ENCODE results near the gene CDYL2. TPM values are rescaled to one million over a fixed set of nuclear protein-coding genes. Genes with fewer than 3 reads are reported as not detected.

Gene CDYL2
- total RNA-seq, 4 donors from 2014 or later = 0.80 to 3.5 (median 2.3) TPM

GRCh38 chr16:80743772-80744171, 60.6 kb downstream of the CDYL2 start:
- WGBS, 2 donors (ENCODE audit: low coverage in 1 of 2) = 85 to 86% methylated on average over 1 of the region's 1 CpG
- in situ Hi-C loops (cut with MboI; ENCODE audit: low pct_ligation_motif_present in 1 of 4, low pct_unique_long_range_greater_than_20kb in 1 of 4, low sequenced_read_pairs in 3 of 4) (no loop called here), intact Hi-C loops (cut with DNase I; ENCODE audit: low total_unique reads) (no loop called here)
- Histone ChIP-seq H3K4me1 (no peaks in the 10 kb centered on the region), H3K36me3 (no peaks in the 10 kb centered on the region), H3K27me3 (no peaks in the 10 kb centered on the region), H3K27ac (no peak overlapping the region), H3K9me3 (peaks cover 0 to 6% of the 10 kb centered on the region in 2 donors), H3K4me3 (no peak overlapping the region)
- DNase-seq = no peak
- TF ChIP-seq CTCF (IDR thresholded peaks at IDR 0.05) = no peak
- no peak for TF ChIP-seq POLR2A (IDR thresholded peaks at IDR 0.05)
- no peak for TF ChIP-seq POLR2AphosphoS5 (IDR thresholded peaks at IDR 0.05)
- no peak for TF ChIP-seq EP300 (IDR thresholded peaks at IDR 0.05; ENCODE audit: low read depth)

GRCh38 chr16:80743273-80743672, 61.1 kb downstream of the CDYL2 start:
- in situ Hi-C loops (cut with MboI; ENCODE audit: low pct_ligation_motif_present in 1 of 4, low pct_unique_long_range_greater_than_20kb in 1 of 4, low sequenced_read_pairs in 3 of 4) = no loop called here
- H3K27ac ChIP-seq = no peak overlapping the region
- no peaks in the 10 kb centered on the region for H3K27me3 ChIP-seq
- no peak for DNase-seq
- TF ChIP-seq POLR2A (IDR thresholded peaks at IDR 0.05) (no peak), EP300 (IDR thresholded peaks at IDR 0.05; ENCODE audit: low read depth) (no peak), POLR2AphosphoS5 (IDR thresholded peaks at IDR 0.05) (no peak), CTCF (IDR thresholded peaks at IDR 0.05) (no peak)
- WGBS, 2 donors (ENCODE audit: low coverage in 1 of 2) = 72 to 87% methylated on average over 2 to 3 of the region's 3 CpGs
- intact Hi-C loops (cut with DNase I; ENCODE audit: low total_unique reads) = no loop called here
- peaks cover 0 to 6% of the 10 kb centered on the region in 2 donors for H3K9me3 ChIP-seq
- no peaks in the 10 kb centered on the region for H3K4me1 ChIP-seq
- no peaks in the 10 kb centered on the region for H3K36me3 ChIP-seq
- H3K4me3 ChIP-seq = no peak overlapping the region

- no peak for TF ChIP-seq EP300 (IDR thresholded peaks at IDR 0.05; ENCODE audit: low read depth)
- no peak for TF ChIP-seq POLR2AphosphoS5 (IDR thresholded peaks at IDR 0.05)
- TF ChIP-seq CTCF (IDR thresholded peaks at IDR 0.05) = no peak
- no peak for TF ChIP-seq POLR2A (IDR thresholded peaks at IDR 0.05)
- no peaks in the 10 kb centered on the region for H3K27me3 ChIP-seq
- intact Hi-C loops (cut with DNase I; ENCODE audit: low total_unique reads) = no loop called here
- no peak overlapping the region for H3K4me3 ChIP-seq
- WGBS, 2 donors (ENCODE audit: low coverage in 1 of 2) = 75 to 87% methylated on average over 2 of the region's 2 CpGs
- no peaks in the 10 kb centered on the region for H3K4me1 ChIP-seq
- peaks cover 0 to 6% of the 10 kb centered on the region in 2 donors for H3K9me3 ChIP-seq
- DNase-seq = no peak
- H3K27ac ChIP-seq = no peak overlapping the region
- H3K36me3 ChIP-seq = no peaks in the 10 kb centered on the region
- in situ Hi-C loops (cut with MboI; ENCODE audit: low pct_ligation_motif_present in 1 of 4, low pct_unique_long_range_greater_than_20kb in 1 of 4, low sequenced_read_pairs in 3 of 4) = no loop called here
Measured at GRCh38 chr16:80742331-80742730, 62.1 kb downstream of the CDYL2 start.

GRCh38 chr16:80741724-80742123, 62.7 kb downstream of the CDYL2 start:
- DNase-seq = no peak
- no peak for TF ChIP-seq POLR2A (IDR thresholded peaks at IDR 0.05)
- in situ Hi-C loops (cut with MboI; ENCODE audit: low pct_ligation_motif_present in 1 of 4, low pct_unique_long_range_greater_than_20kb in 1 of 4, low sequenced_read_pairs in 3 of 4) = no loop called here
- H3K36me3 ChIP-seq = no peaks in the 10 kb centered on the region
- no peaks in the 10 kb centered on the region for H3K27me3 ChIP-seq
- H3K9me3 ChIP-seq = peaks cover 0 to 6% of the 10 kb centered on the region in 2 donors
- 84% methylated on average over 2 to 4 of the region's 4 CpGs for WGBS, 2 donors (ENCODE audit: low coverage in 1 of 2)
- H3K27ac ChIP-seq = no peak overlapping the region
- no peak overlapping the region for H3K4me3 ChIP-seq
- no peaks in the 10 kb centered on the region for H3K4me1 ChIP-seq
- intact Hi-C loops (cut with DNase I; ENCODE audit: low total_unique reads) = no loop called here

- intact Hi-C loops (cut with DNase I; ENCODE audit: low total_unique reads) = no loop called here
- no peaks in the 10 kb centered on the region for H3K4me1 ChIP-seq
- no peak overlapping the region for H3K4me3 ChIP-seq
- H3K9me3 ChIP-seq = peaks cover 0 to 6% of the 10 kb centered on the region in 2 donors
- 86 to 87% methylated on average over 1 to 6 of the region's 6 CpGs for WGBS, 2 donors (ENCODE audit: low coverage in 1 of 2)
- H3K27me3 ChIP-seq = no peaks in the 10 kb centered on the region
- in situ Hi-C loops (cut with MboI; ENCODE audit: low pct_ligation_motif_present in 1 of 4, low pct_unique_long_range_greater_than_20kb in 1 of 4, low sequenced_read_pairs in 3 of 4) = loop anchor here in 1 of 4 donors (10.0 kb wide), 1 partner anchor 65 kb away; no protein-coding TSS in a partner anchor
- no peaks in the 10 kb centered on the region for H3K36me3 ChIP-seq
- TF ChIP-seq POLR2AphosphoS5 (IDR thresholded peaks at IDR 0.05) = no peak
- TF ChIP-seq EP300 (IDR thresholded peaks at IDR 0.05; ENCODE audit: low read depth) = no peak
- TF ChIP-seq CTCF (IDR thresholded peaks at IDR 0.05) = no peak
- no peak overlapping the region for H3K27ac ChIP-seq
- DNase-seq = no peak
Measured at GRCh38 chr16:80739523-80739922, 64.9 kb downstream of the CDYL2 start.
